Glutamatergic neuron (in vitro differentiated cells): ENCODE measurements around the gene FA2H. TPM values are rescaled to one million over a fixed set of nuclear protein-coding genes. Genes with fewer than 3 reads are reported as not detected.
"Not testable (repeated sequence)": the region's sequence is repeated elsewhere in the genome, so short reads cannot be mapped to it uniquely, and the experiment has no call there.

Experiments
- DNase-seq: peaks from one replicate; pipeline ENCODE4 v3.0.0; 2022
- H3K27ac Mint-ChIP-seq: one replicate; pipeline ENCODE4 v1.8.0; 2020; ENCODE audit warnings: mild to moderate bottlenecking, mixed read lengths, inconsistent platforms; ENCODE audit not compliant: unreplicated experiment
- H3K27me3 Mint-ChIP-seq: one replicate; pipeline ENCODE4 v1.8.0; 2020; ENCODE audit warnings: mild to moderate bottlenecking, moderate library complexity, mixed read lengths, inconsistent platforms; ENCODE audit not compliant: unreplicated experiment
- H3K36me3 Mint-ChIP-seq: one replicate; pipeline ENCODE4 v1.8.0; 2020; ENCODE audit warnings: mild to moderate bottlenecking, mixed read lengths, inconsistent platforms; ENCODE audit not compliant: unreplicated experiment
- H3K4me1 Mint-ChIP-seq: one replicate; pipeline ENCODE4 v1.8.0; 2020; ENCODE audit warnings: mild to moderate bottlenecking, low read depth, mixed read lengths, inconsistent platforms; ENCODE audit not compliant: unreplicated experiment
- H3K4me3 Mint-ChIP-seq: one replicate; pipeline ENCODE4 v1.8.0; 2020; ENCODE audit warnings: mild to moderate bottlenecking, mixed read lengths, inconsistent platforms; ENCODE audit not compliant: unreplicated experiment
- H3K9me3 Mint-ChIP-seq: one replicate; pipeline ENCODE4 v1.8.0; 2020; ENCODE audit warnings: mild to moderate bottlenecking, moderate library complexity, mixed read lengths, inconsistent platforms; ENCODE audit not compliant: unreplicated experiment
- CTCF ChIP-seq: fragments of 200-600 bp; sonication (generic); IDR thresholded peaks from one replicate; pipeline ENCODE4 v1.5.0; 2021; ENCODE audit not compliant: partially characterized antibody, unreplicated experiment
- total RNA-seq: library from RNA; stranded (reverse); fragmentation: NEBNext Ultra II Directional; extraction: Animal tissue kit (Norgen Biotek cat#: 25700); gene quantifications from one replicate; pipeline ENCODE4 v1.2.1, GENCODE V29; 2021; ENCODE audit not compliant: unreplicated experiment

Gene FA2H
- total RNA-seq, 1 donor from 2014 or later = not detected

GRCh38 chr16:74769586-74770190 lies 4.9 kb downstream of the FA2H start:
- Mint-ChIP-seq H3K36me3 (no peaks in the 10 kb centered on the region), H3K27ac (no peak overlapping the region), H3K4me3 (no peak overlapping the region), H3K27me3 (peaks cover 4% of the 10 kb centered on the region), H3K9me3 (peaks cover 3% of the 10 kb centered on the region), H3K4me1 (no peaks in the 10 kb centered on the region)
- TF ChIP-seq CTCF = no peak
- DNase-seq = no peak

GRCh38 chr16:74768239-74768638 lies 6.4 kb downstream of the FA2H start:
- no peak for TF ChIP-seq CTCF
- Mint-ChIP-seq H3K4me1 (no peaks in the 10 kb centered on the region), H3K4me3 (no peak overlapping the region), H3K36me3 (no peaks in the 10 kb centered on the region), H3K27ac (no peak overlapping the region), H3K27me3 (peaks cover 4% of the 10 kb centered on the region), H3K9me3 (peaks cover 3% of the 10 kb centered on the region)
- no peak for DNase-seq

- Mint-ChIP-seq H3K36me3 (no peaks in the 10 kb centered on the region), H3K27me3 (peaks cover 4% of the 10 kb centered on the region), H3K4me1 (no peaks in the 10 kb centered on the region), H3K27ac (no peak overlapping the region), H3K4me3 (no peak overlapping the region), H3K9me3 (peaks cover 3% of the 10 kb centered on the region)
- TF ChIP-seq CTCF = no peak
- DNase-seq = no peak
Observed at GRCh38 chr16:74767749-74768148, 6.9 kb downstream of the FA2H start.

GRCh38 chr16:74766729-74767128 lies 7.9 kb downstream of the FA2H start:
- TF ChIP-seq CTCF = no peak
- H3K9me3 Mint-ChIP-seq = peaks cover 3% of the 10 kb centered on the region
- H3K27me3 Mint-ChIP-seq = peaks cover 4% of the 10 kb centered on the region
- no peak overlapping the region for H3K4me3 Mint-ChIP-seq
- DNase-seq = no peak
- H3K27ac Mint-ChIP-seq = no peak overlapping the region
- H3K36me3 Mint-ChIP-seq = no peaks in the 10 kb centered on the region
- no peaks in the 10 kb centered on the region for H3K4me1 Mint-ChIP-seq

- not testable (repeated sequence) for H3K4me3 Mint-ChIP-seq, DNase-seq, H3K9me3 Mint-ChIP-seq, H3K27me3 Mint-ChIP-seq, H3K4me1 Mint-ChIP-seq, H3K27ac Mint-ChIP-seq, H3K36me3 Mint-ChIP-seq
Observed at GRCh38 chr16:74764184-74764583, 10.4 kb downstream of the FA2H start.
